Endothelial cell (in vitro differentiated cells): ENCODE measurements around the gene TBC1D1. TPM values are rescaled to one million over a fixed set of nuclear protein-coding genes. Genes with fewer than 3 reads are reported as not detected.

Experiments used
- DNase-seq: peaks from one replicate; pipeline ENCODE4 v3.0.0; 2021; ENCODE audit warnings: low spot score
- H3K27ac Mint-ChIP-seq: one replicate; pipeline ENCODE4 v1.8.0; 2021; ENCODE audit warnings: mixed read lengths, inconsistent platforms; ENCODE audit not compliant: unreplicated experiment
- H3K27me3 Mint-ChIP-seq: one replicate; pipeline ENCODE4 v1.8.0; 2021; ENCODE audit warnings: mild to moderate bottlenecking, moderate library complexity, mixed read lengths, inconsistent platforms; ENCODE audit not compliant: unreplicated experiment
- H3K36me3 Mint-ChIP-seq: one replicate; pipeline ENCODE4 v1.8.0; 2021; ENCODE audit warnings: mild to moderate bottlenecking, low read depth, mixed read lengths, inconsistent platforms; ENCODE audit not compliant: unreplicated experiment
- H3K4me1 Mint-ChIP-seq: one replicate; pipeline ENCODE4 v1.8.0; 2021; ENCODE audit warnings: mild to moderate bottlenecking, mixed read lengths, inconsistent platforms; ENCODE audit not compliant: unreplicated experiment
- H3K4me3 Mint-ChIP-seq: one replicate; pipeline ENCODE4 v1.8.0; 2021; ENCODE audit warnings: mild to moderate bottlenecking, mixed read lengths, inconsistent platforms; ENCODE audit not compliant: unreplicated experiment
- H3K9me3 Mint-ChIP-seq: one replicate; pipeline ENCODE4 v1.8.0; 2021; ENCODE audit warnings: mixed read lengths, inconsistent platforms; ENCODE audit not compliant: unreplicated experiment
- CTCF ChIP-seq: fragments of 200-600 bp; sonication (generic); IDR thresholded peaks from one replicate; pipeline ENCODE4 v1.5.0; 2021; ENCODE audit warnings: antibody characterized with exemption; ENCODE audit not compliant: unreplicated experiment
- total RNA-seq: library from RNA; stranded (reverse); fragmentation: NEBNext Ultra II Directional; extraction: Animal tissue kit (Norgen Biotek cat#: 25700); gene quantifications from one replicate; pipeline ENCODE4 v1.2.1, GENCODE V29; 2021; ENCODE audit not compliant: unreplicated experiment

Gene TBC1D1
- total RNA-seq, 1 donor from 2014 or later, result 139 TPM

GRCh38 chr4:37999965-38000364, 109.1 kb downstream of the TBC1D1 start:
- Mint-ChIP-seq H3K4me1 (peaks cover 11% of the 10 kb centered on the region), H3K9me3 (no peaks in the 10 kb centered on the region), H3K27ac (no peak overlapping the region), H3K4me3 (no peak overlapping the region), H3K36me3 (no peaks in the 10 kb centered on the region), H3K27me3 (peaks cover 1% of the 10 kb centered on the region)
- no peak for TF ChIP-seq CTCF
- no peak for DNase-seq

GRCh38 chr4:38001927-38002326, 111.0 kb downstream of the TBC1D1 start:
- Mint-ChIP-seq H3K4me1 (peaks cover 14% of the 10 kb centered on the region), H3K9me3 (no peaks in the 10 kb centered on the region), H3K27ac (no peak overlapping the region), H3K27me3 (peaks cover 1% of the 10 kb centered on the region), H3K36me3 (no peaks in the 10 kb centered on the region), H3K4me3 (no peak overlapping the region)
- no peak for DNase-seq
- no peak for TF ChIP-seq CTCF

GRCh38 chr4:38002451-38003071, 111.7 kb downstream of the TBC1D1 start:
- Mint-ChIP-seq H3K4me1 (peaks cover 14% of the 10 kb centered on the region), H3K4me3 (no peak overlapping the region), H3K9me3 (no peaks in the 10 kb centered on the region), H3K36me3 (no peaks in the 10 kb centered on the region), H3K27me3 (peaks cover 1% of the 10 kb centered on the region), H3K27ac (no peak overlapping the region)
- no peak for TF ChIP-seq CTCF
- DNase-seq, result no peak

- no peak for DNase-seq
- Mint-ChIP-seq H3K4me3 (no peak overlapping the region), H3K9me3 (no peaks in the 10 kb centered on the region), H3K27me3 (peaks cover 1% of the 10 kb centered on the region), H3K4me1 (peaks cover 14% of the 10 kb centered on the region), H3K27ac (no peak overlapping the region), H3K36me3 (no peaks in the 10 kb centered on the region)
- TF ChIP-seq CTCF, result no peak
These were observed 112.2 kb downstream of the TBC1D1 start for GRCh38 chr4:38003102-38003501.

- Mint-ChIP-seq H3K36me3 (no peaks in the 10 kb centered on the region), H3K27me3 (peaks cover under 1% of the 10 kb centered on the region), H3K4me1 (peaks cover 14% of the 10 kb centered on the region), H3K9me3 (no peaks in the 10 kb centered on the region), H3K4me3 (no peak overlapping the region), H3K27ac (no peak overlapping the region)
- TF ChIP-seq CTCF, result no peak
- DNase-seq, result no peak
These were observed 112.7 kb downstream of the TBC1D1 start for GRCh38 chr4:38003628-38004027.
